Posterior cingulate gyrus (tissue), 11 donors: ENCODE measurements around the gene USP7.

Source experiments
- DNase-seq, 10 donors: peaks; one replicate each; pipeline versions ENCODE4 v3.0.0 to v3.0.0-alpha.2; 2020 to 2021; ENCODE audit warnings: mixed read lengths in 3 of 10
- intact Hi-C: fragments of 100-400 bp; cut with DNase I; formaldehyde crosslinking; loops from one replicate; pipeline ENCODE4 v1.15.1; 2023

Gene USP7

GRCh38 chr16:8956265-8957062, 7.2 kb downstream of the USP7 start:
- intact Hi-C loops = no loop called here

GRCh38 chr16:8955828-8956227, 7.9 kb downstream of the USP7 start:
- DNase-seq = no peak
- intact Hi-C loops = no loop called here

More at GRCh38 chr16:8956265-8957062, 7.2 kb downstream of the USP7 start:
- peak in 1 of 10 donors; percentile 62 for DNase-seq

DNA sequence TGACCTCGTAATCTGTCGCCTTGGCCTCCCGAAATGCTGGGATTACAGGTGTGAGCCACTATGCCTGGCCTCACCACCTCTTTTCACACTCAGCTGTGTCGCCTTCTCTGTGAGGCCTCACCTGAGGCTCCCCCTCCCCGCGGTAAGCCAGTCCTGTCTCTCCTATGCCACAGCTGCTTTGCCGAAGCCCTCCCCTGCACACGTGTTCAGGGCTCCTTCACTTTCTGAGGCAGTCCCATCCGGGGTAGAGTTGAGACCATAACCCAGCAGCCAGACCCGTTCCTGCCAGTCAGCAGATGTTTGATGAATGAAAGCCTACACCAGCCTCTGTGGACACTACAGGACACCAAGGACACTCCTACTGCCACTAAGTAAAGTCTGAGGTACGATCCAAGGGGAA, 10.6 kb downstream of the USP7 start:
- peak in 1 of 10 donors; percentile 35 for DNase-seq
- intact Hi-C loops = no loop called here

- no peak for DNase-seq
- intact Hi-C loops = no loop called here
Observed at GRCh38 chr16:8952281-8952751, 11.4 kb downstream of the USP7 start.

DNA sequence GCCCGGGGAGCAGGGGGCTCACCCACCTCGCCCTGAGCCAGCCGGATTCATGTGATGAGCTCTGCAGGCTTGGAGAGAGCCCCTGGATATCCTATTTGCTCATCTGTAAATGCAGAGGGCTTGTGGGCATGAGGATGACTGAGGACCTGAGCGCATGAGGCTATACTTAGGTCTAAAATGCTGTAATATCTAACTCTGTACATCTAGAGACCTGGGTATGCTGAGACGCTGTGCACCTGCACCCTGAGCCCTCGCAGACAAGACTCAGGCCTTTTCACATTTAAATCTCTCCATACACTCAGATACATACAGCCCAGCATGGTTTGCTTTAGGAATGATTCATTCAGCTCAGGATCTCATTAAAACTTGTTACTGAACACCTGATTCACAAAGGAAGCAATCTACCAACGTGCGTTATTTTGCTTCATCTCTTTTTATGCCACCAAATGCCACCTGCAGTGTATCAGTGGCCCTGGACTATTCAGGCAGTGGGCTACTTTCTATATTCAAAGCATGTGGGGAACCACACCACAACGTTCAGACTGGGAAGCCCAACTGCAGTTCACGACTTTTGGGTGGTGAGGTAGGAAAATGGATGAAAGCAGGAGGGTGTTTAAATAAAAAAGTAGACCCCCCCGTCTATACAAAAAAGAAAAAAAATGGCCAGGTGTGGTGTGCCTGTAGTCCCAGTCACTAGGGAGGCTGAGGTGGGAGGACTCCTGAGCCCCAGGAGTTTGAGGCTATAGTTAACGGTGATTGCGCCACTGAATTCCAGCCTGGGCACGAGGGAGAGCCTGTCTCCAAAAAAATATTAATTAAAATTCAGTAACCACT, 12.0 kb downstream of the USP7 start:
- intact Hi-C loops = no loop called here

DNA sequence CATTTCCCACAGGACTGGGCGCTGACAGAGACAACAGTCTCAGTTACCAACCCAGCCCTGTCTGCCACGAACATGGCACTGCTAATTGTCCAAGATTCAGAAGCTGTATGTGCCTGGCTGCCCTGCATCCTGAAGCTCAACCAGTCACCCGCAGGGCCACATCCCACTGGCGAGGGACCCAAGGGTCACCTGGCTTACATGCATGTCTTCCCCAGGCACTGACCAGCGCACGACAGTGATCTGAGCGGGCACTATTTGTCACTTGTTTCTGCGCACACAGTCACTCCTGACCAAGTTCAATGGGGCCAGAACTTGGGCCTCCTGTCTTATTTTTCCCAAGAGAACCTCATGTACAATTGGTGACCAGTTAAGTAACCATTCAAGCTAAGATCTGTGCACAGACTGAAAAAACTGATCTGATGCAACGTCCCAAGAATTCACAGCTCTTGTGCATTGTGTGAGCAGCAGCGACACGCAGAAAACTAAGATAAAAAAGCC, 13.1 kb downstream of the USP7 start:
- intact Hi-C loops = no loop called here
- peak in 1 of 10 donors; percentile 72 for DNase-seq

More for the DNA sequence above, 12.0 kb downstream of the USP7 start:
- no peak for DNase-seq

DNA sequence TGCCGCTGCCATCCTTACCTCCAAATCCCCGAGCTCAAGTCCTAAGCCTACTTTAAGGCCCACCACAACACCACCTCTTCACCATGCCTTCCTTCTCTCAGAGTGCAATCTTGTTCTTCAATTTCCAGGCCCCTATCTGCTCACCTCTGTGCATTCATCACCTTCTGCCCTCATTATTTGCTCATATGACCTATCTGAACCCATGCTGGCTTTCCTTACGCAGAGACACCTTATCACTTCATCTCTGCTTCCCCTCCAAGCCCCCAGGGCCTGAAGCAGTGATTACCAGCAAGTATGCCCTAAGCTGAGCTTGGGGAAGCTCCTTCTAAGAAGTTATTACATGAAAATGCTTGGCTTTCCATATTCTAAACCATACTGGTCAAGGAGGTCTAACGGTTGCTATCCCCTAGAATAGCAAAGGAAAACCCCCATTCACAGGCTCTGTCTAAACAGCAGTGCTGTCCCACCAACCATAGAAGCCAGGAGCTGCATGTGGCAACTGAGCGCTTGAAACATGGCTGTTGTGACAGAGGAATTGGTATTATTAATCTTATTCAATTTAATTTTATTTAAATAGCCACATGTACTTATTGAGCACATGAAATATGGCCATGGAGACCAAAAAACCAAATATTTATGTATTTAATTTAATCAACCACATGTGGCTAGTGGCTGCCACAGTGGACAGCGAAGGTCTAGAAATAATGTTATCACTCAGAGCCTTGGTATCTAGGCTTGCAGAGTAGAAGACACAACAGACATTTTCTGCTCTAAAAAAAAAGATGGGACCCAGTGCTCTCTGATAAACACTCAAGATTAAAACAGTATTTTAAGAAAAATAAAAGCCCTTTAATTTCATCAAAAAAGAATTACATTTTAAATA, 13.9 kb downstream of the USP7 start:
- intact Hi-C loops = no loop called here
- no peak for DNase-seq

DNA sequence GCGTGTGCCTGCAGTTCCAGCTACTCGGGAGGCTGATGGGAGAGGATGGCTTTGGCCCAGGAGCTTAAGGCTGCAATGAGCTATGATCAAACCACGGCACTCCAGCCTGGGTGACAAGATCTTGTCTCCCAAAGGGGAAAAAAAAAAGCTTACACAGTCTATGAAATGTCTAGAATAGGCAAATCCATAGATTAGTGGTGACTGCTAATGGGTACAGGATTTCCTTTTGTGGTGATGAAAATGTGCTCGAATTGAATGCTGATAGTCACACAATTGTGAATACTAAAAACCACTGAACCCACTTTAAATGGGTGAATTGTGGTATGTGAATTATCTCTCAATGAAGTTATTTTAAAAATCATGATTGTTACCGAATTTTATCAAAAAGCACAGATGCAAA, 14.9 kb downstream of the USP7 start:
- no peak for DNase-seq
- intact Hi-C loops = no loop called here

- peak in 1 of 10 donors; percentile 51 for DNase-seq
- intact Hi-C loops = no loop called here
Observed at GRCh38 chr16:8948069-8948593, 15.6 kb downstream of the USP7 start.

- intact Hi-C loops = no loop called here
- DNase-seq = peak in 1 of 10 donors; percentile 82
Observed at GRCh38 chr16:8946544-8946943, 17.2 kb downstream of the USP7 start.

GRCh38 chr16:8945626-8946296, 17.9 kb downstream of the USP7 start:
- intact Hi-C loops = no loop called here
- DNase-seq = no peak

GRCh38 chr16:8943966-8944759, 19.5 kb downstream of the USP7 start:
- no peak for DNase-seq
- intact Hi-C loops = no loop called here

- DNase-seq = no peak
- intact Hi-C loops = no loop called here
Observed at GRCh38 chr16:8943001-8943763, 20.5 kb downstream of the USP7 start.

GRCh38 chr16:8941718-8942344, 21.9 kb downstream of the USP7 start:
- intact Hi-C loops = no loop called here
- peak in 1 of 10 donors; percentile 42 for DNase-seq

DNA sequence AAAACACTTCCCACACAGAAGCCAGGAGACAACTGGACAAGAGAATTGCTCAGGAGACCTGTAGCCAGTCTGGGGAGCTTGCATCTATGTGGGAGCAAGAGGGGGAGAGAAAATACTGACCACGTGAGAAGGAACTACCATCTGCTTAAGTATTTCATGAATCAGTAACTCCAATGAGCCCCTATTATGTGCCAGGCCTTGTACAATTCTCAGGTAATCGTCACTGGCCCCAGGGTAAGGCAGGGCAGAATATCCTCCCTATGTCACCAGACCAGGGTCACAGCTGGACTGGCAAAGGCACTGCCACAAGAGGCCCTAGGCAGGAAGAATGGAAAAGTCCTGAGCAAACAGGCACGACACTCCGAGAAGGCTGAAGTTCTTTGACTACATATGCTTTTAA, 25.9 kb downstream of the USP7 start:
- no peak for DNase-seq
- intact Hi-C loops = no loop called here

DNA sequence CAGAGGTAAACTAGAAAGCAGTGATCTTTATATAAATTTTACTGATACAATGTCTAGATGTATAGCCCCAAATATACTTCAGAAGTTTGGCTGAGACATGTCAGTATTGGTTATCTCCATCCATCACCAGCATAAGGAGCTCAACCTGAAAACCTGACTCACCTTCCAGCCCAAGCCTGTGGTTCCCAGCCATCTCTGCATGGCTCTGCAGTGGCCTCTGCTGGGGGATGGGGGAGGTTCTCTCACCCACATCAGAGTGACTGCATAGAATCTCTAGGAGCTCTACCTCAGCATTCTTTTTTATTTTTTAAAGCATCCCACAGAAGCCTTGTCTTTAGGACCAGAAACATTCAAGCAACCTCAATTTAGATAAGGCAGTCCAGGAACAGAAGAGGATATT, 27.3 kb downstream of the USP7 start:
- DNase-seq = peak in 7 of 10 donors; percentile 36 to 91 (median 41)
- intact Hi-C loops = no loop called here

- peak in 1 of 10 donors; percentile 75 for DNase-seq
- intact Hi-C loops = no loop called here
Observed at GRCh38 chr16:8935989-8936388, 27.7 kb downstream of the USP7 start.
